Kidney (tissue), 14 donors: ENCODE measurements around the gene ZFX. TPM values are rescaled to one million over a fixed set of nuclear protein-coding genes. Genes with fewer than 3 reads are reported as not detected.

ENCODE experiments used
- DNase-seq, 5 donors: peaks; one replicate each; pipeline ENCODE4 v3.0.0-alpha.2; 2013 to 2020
- FAIRE-seq: peaks from 2 replicates; lab custom pipeline; 2012; peaks lifted over from hg19 to GRCh38; lab: Jason Lieb, UNC
- H3K27ac ChIP-seq, 2 donors: one replicate each; pipeline ENCODE4 v1.7.0; 2013; ENCODE audit warnings: low read depth in 2 of 2, low read length in 2 of 2, inconsistent platforms in 1 of 2
- H3K27me3 ChIP-seq: one replicate; pipeline ENCODE4 v1.7.1; 2013; ENCODE audit warnings: low read length, inconsistent platforms; ENCODE audit not compliant: control insufficient read depth, insufficient read depth
- H3K36me3 ChIP-seq, 3 donors: one replicate each; pipeline versions ENCODE4 v1.7.0 to v1.7.1; 2013; ENCODE audit warnings: low read length in 3 of 3, control low read depth in 1 of 3, inconsistent platforms in 1 of 3; ENCODE audit not compliant: insufficient read depth in 3 of 3, control insufficient read depth in 2 of 3
- H3K4me1 ChIP-seq, 3 donors: one replicate each; pipeline versions ENCODE4 v1.7.0 to v1.7.1; 2013; ENCODE audit warnings: low read length in 3 of 3, inconsistent platforms in 1 of 3, low read depth in 1 of 3; ENCODE audit not compliant: control insufficient read depth in 2 of 3, insufficient read depth in 2 of 3
- H3K4me3 ChIP-seq, 3 donors: one replicate each; pipeline versions ENCODE4 v1.7.0 to v1.8.1; 2013; ENCODE audit warnings: low read length in 3 of 3, control low read depth in 1 of 3, inconsistent platforms in 1 of 3
- H3K9ac ChIP-seq, 3 donors: one replicate each; pipeline versions ENCODE4 v1.7.0 to v1.7.1; 2013; ENCODE audit warnings: low read length in 3 of 3, control low read depth in 1 of 3, inconsistent platforms in 1 of 3
- H3K9me3 ChIP-seq, 3 donors: one replicate each; pipeline versions ENCODE4 v1.7.0 to v1.7.1; 2013; ENCODE audit warnings: low read length in 3 of 3, control low read depth in 1 of 3, inconsistent platforms in 1 of 3; ENCODE audit not compliant: control insufficient read depth in 2 of 3, insufficient read depth in 1 of 3
- CTCF ChIP-seq: IDR thresholded peaks from 3 replicates; pipeline ENCODE4 v1.5.1; 2012; ENCODE audit warnings: mild to moderate bottlenecking, moderate library complexity, borderline replicate concordance; ENCODE audit not compliant: insufficient read depth; ENCODE audit errors: extremely low read depth
- intact Hi-C: fragments of 100-400 bp; cut with DNase I; formaldehyde crosslinking; loops from one replicate; pipeline ENCODE4 v1.11.1; 2022
- polyA plus RNA-seq: library from polyadenylated mRNA; stranded (reverse); fragments of 350-450 nt; fragmentation: Illumina TruSeq; extraction: RNeasy Lipid Tissue Mini Kit (QIAGEN cat#74804); gene quantifications from one replicate; pipeline ENCODE4 v1.2.3, GENCODE V29; 2014; ENCODE audit warnings: low read depth, low replicate concordance; ENCODE audit not compliant: insufficient read depth
- total RNA-seq: library from RNA; stranded (reverse); fragmentation: NEBNext Ultra II Directional; extraction: Animal tissue kit (Norgen Biotek cat#: 25700); gene quantifications from one replicate; pipeline ENCODE4 v1.2.1, GENCODE V29; 2021
- donor health status: control.
- donor health status: control.
- donor health status: control.
- donor health status: control.
- donor health status: control.
- donor health status: DM: yes; HTN: yes; CAD: no.
- donor health status: Normal renal cell carcinoma (clear cell type).

The ZFX gene
- total and polyA plus RNA-seq, 2 donors from 2014 or later, result 5.0 to 58.3 TPM

GRCh38 chrX:24148535-24149350, 786 bp upstream of the ZFX start:
- Histone ChIP-seq H3K27me3 (no peaks in the 10 kb centered on the region), H3K9me3 (no peaks in the 10 kb centered on the region), H3K27ac (peak overlapping the region; percentile 83 to 92), H3K4me1 (peaks cover 3 to 10% (median 5%) of the 10 kb centered on the region in 3 donors), H3K9ac (peak overlapping the region; percentile 41 to 72 (median 62)), H3K4me3 (peak overlapping the region; percentile 56 to 61 (median 57)), H3K36me3 (no peaks in the 10 kb centered on the region)
- no peak for TF ChIP-seq CTCF
- DNase-seq, result peak in 3 of 5 donors; percentile 58 to 78 (median 66)
- no peak for FAIRE-seq
- intact Hi-C loops, result no loop called here

GRCh38 chrX:24150051-24150790, 692 bp downstream of the ZFX start:
- H3K27me3 ChIP-seq, result no peaks in the 10 kb centered on the region
- FAIRE-seq (no peak), DNase-seq (peak; percentile 93 to 98 (median 96))
- TF ChIP-seq CTCF, result peak; percentile 32
- peak overlapping the region; percentile 88 to 92 for H3K27ac ChIP-seq
- intact Hi-C loops, result no loop called here
- peak overlapping the region; percentile 80 to 92 (median 90) for H3K9ac ChIP-seq
- no peaks in the 10 kb centered on the region for H3K9me3 ChIP-seq
- H3K4me1 ChIP-seq, result peaks cover 3 to 10% (median 5%) of the 10 kb centered on the region in 3 donors
- H3K36me3 ChIP-seq, result no peaks in the 10 kb centered on the region
- peak overlapping the region; percentile 79 to 86 (median 83) for H3K4me3 ChIP-seq

- H3K27me3 ChIP-seq, result no peaks in the 10 kb centered on the region
- peak overlapping the region; percentile 80 to 92 (median 90) for H3K9ac ChIP-seq
- no peaks in the 10 kb centered on the region for H3K36me3 ChIP-seq
- H3K9me3 ChIP-seq, result no peaks in the 10 kb centered on the region
- intact Hi-C loops, result no loop called here
- DNase-seq (no peak), FAIRE-seq (no peak)
- peak overlapping the region; percentile 79 to 86 (median 83) for H3K4me3 ChIP-seq
- TF ChIP-seq CTCF, result no peak
- H3K4me1 ChIP-seq, result peaks cover 3 to 5% (median 5%) of the 10 kb centered on the region in 3 donors
- H3K27ac ChIP-seq, result peak overlapping the region; percentile 88 to 92
These were observed 1.4 kb downstream of the ZFX start for GRCh38 chrX:24150898-24151297.
